Measurements from ENCODE around the gene GTF2A2.
"Not testable (repeated sequence)": the region's sequence is repeated elsewhere in the genome, so short reads cannot be mapped to it uniquely, and the experiment has no call there.

The GTF2A2 gene

GRCh38 chr15:59656897-59657634 lies at the start of gene GTF2A2:
TSS of gene GTF2A2 (minus strand) at chr15:59657515. CDS start at chr15:59652277, 5,238 bp downstream.
- DNase-seq: peak; percentile 95

GRCh38 chr15:59703979-59704796 lies 46.9 kb upstream of the GTF2A2 start:
- DNase-seq: no peak

- DNase-seq: no peak
These were observed 45.0 kb upstream of the GTF2A2 start for GRCh38 chr15:59702351-59702750.

- no peak for DNase-seq
These were observed 44.6 kb upstream of the GTF2A2 start for GRCh38 chr15:59701880-59702279.

- DNase-seq: peak; percentile 35
These were observed 42.6 kb upstream of the GTF2A2 start for GRCh38 chr15:59699810-59700431.

- DNase-seq: not testable (repeated sequence)
These were observed 40.8 kb upstream of the GTF2A2 start for GRCh38 chr15:59698065-59698464.

- DNase-seq: no peak
These were observed 39.0 kb upstream of the GTF2A2 start for GRCh38 chr15:59696332-59696731.

- DNase-seq: no peak
These were observed 37.5 kb upstream of the GTF2A2 start for GRCh38 chr15:59694779-59695178.

- peak; percentile 79 for DNase-seq
These were observed 34.0 kb upstream of the GTF2A2 start for GRCh38 chr15:59691194-59691805.

- DNase-seq: peak; percentile 80
These were observed 32.4 kb upstream of the GTF2A2 start for GRCh38 chr15:59689626-59690236.

- peak; percentile 99 for DNase-seq
These were observed 31.7 kb upstream of the GTF2A2 start, which contains the start of gene BNIP2 for GRCh38 chr15:59688782-59689625. TSS of gene BNIP2 (minus strand) at chr15:59689320. CDS start at chr15:59682457, 6,863 bp downstream.

- DNase-seq: peak; percentile 86
These were observed 31.1 kb upstream of the GTF2A2 start for GRCh38 chr15:59688423-59688781.

GRCh38 chr15:59687836-59688235 lies 30.5 kb upstream of the GTF2A2 start:
- DNase-seq: peak; percentile 78

- DNase-seq: peak; percentile 90
These were observed 29.1 kb upstream of the GTF2A2 start for GRCh38 chr15:59686389-59686788.

GRCh38 chr15:59685737-59686297 lies 28.5 kb upstream of the GTF2A2 start:
- peak; percentile 29 for DNase-seq

- DNase-seq: no peak
These were observed 23.6 kb upstream of the GTF2A2 start for GRCh38 chr15:59680870-59681269.

GRCh38 chr15:59680346-59680745 lies 23.0 kb upstream of the GTF2A2 start:
- DNase-seq: no peak

- DNase-seq: no peak
These were observed 21.3 kb upstream of the GTF2A2 start for GRCh38 chr15:59678620-59679019.

- no peak for DNase-seq
These were observed 20.9 kb upstream of the GTF2A2 start for GRCh38 chr15:59678172-59678571.

GRCh38 chr15:59676565-59676964 lies 19.2 kb upstream of the GTF2A2 start:
- no peak for DNase-seq

GRCh38 chr15:59674361-59674877 lies 17.1 kb upstream of the GTF2A2 start:
- no peak for DNase-seq
